Calu3 (cell line): ENCODE data around the gene APOL3. TPM values are rescaled to one million over a fixed set of nuclear protein-coding genes. Genes with fewer than 3 reads are reported as not detected.

ENCODE experiments used
- BruUV-seq: library from RNA; stranded (reverse); fragments of 400-500 nt; replicated peaks from 2 replicates; lab custom pipeline; 2021; lab: Mats Ljungman, UMichigan
- CTCF ChIA-PET: fragments of 300-600 bp; sonication (Branson Sonifier 250); formaldehyde crosslinking; loops from one replicate; lab custom pipeline; 2022; ENCODE audit warnings: antibody characterized with exemption; lab: Charles Lee
- DNase-seq: peaks from one replicate; pipeline ENCODE4 v3.0.0; 2022
- H3K27ac Mint-ChIP-seq: one replicate; pipeline ENCODE4 v1.8.0; 2022; ENCODE audit warnings: mixed read lengths; ENCODE audit not compliant: unreplicated experiment
- H3K27me3 Mint-ChIP-seq: one replicate; pipeline ENCODE4 v1.8.0; 2022; ENCODE audit warnings: mixed read lengths; ENCODE audit not compliant: unreplicated experiment
- H3K36me3 Mint-ChIP-seq: one replicate; pipeline ENCODE4 v1.8.0; 2022; ENCODE audit warnings: mild to moderate bottlenecking, moderate library complexity, mixed read lengths; ENCODE audit not compliant: insufficient read depth, unreplicated experiment
- H3K4me1 Mint-ChIP-seq: one replicate; pipeline ENCODE4 v1.8.0; 2022; ENCODE audit warnings: mild to moderate bottlenecking, low read depth, mixed read lengths; ENCODE audit not compliant: unreplicated experiment
- H3K4me3 Mint-ChIP-seq: one replicate; pipeline ENCODE4 v1.8.0; 2022; ENCODE audit warnings: mild to moderate bottlenecking, low read depth, moderate library complexity, mixed read lengths; ENCODE audit not compliant: unreplicated experiment
- H3K9me3 Mint-ChIP-seq: one replicate; pipeline ENCODE4 v1.8.0; 2022; ENCODE audit warnings: low read depth, mixed read lengths; ENCODE audit not compliant: unreplicated experiment
- CTCF ChIP-seq: fragments of 200-600 bp; IDR thresholded peaks from one replicate; pipeline ENCODE4 v1.8.0; 2022; ENCODE audit warnings: antibody characterized with exemption; ENCODE audit not compliant: unreplicated experiment
- intact Hi-C: fragments of 100-400 bp; cut with micrococcal nuclease; formaldehyde crosslinking; loops from one replicate; pipeline ENCODE4 v1.10.0; 2022; ENCODE audit not compliant: unreplicated experiment
- total RNA-seq: library from RNA; stranded (reverse); gene quantifications from 2 replicates; pipeline ENCODE4 v1.2.3, GENCODE V29; 2022

Gene APOL3
- total RNA-seq, 1 experiment from 2014 or later = 7.7 TPM

- CTCF ChIA-PET = no interaction called here
- BruUV-seq = no TSS peak
- H3K4me3 Mint-ChIP-seq = no peak overlapping the region
- H3K27me3 Mint-ChIP-seq = peaks cover 91% of the 10 kb centered on the region
- DNase-seq = no peak
- peaks cover 4% of the 10 kb centered on the region for H3K9me3 Mint-ChIP-seq
- intact Hi-C loops = no loop called here
- no peaks in the 10 kb centered on the region for H3K4me1 Mint-ChIP-seq
- H3K36me3 Mint-ChIP-seq = peaks cover 5% of the 10 kb centered on the region
- H3K27ac Mint-ChIP-seq = no peak overlapping the region
- TF ChIP-seq CTCF = no peak
These were observed 25.5 kb upstream of the APOL3 start for GRCh38 chr22:36185828-36186624.

- TF ChIP-seq CTCF = no peak
- Mint-ChIP-seq H3K27ac (no peak overlapping the region), H3K9me3 (no peaks in the 10 kb centered on the region), H3K4me3 (no peak overlapping the region), H3K36me3 (peaks cover under 1% of the 10 kb centered on the region), H3K27me3 (peaks cover 76% of the 10 kb centered on the region), H3K4me1 (no peaks in the 10 kb centered on the region)
- CTCF ChIA-PET = no interaction called here
- no peak for DNase-seq
- intact Hi-C loops = no loop called here
- BruUV-seq = no TSS peak
These were observed 24.0 kb upstream of the APOL3 start for GRCh38 chr22:36184433-36185025.

- BruUV-seq = no TSS peak
- Mint-ChIP-seq H3K4me3 (no peak overlapping the region), H3K27ac (no peak overlapping the region), H3K4me1 (no peaks in the 10 kb centered on the region), H3K27me3 (peaks cover 65% of the 10 kb centered on the region), H3K9me3 (no peaks in the 10 kb centered on the region), H3K36me3 (no peaks in the 10 kb centered on the region)
- DNase-seq = no peak
- CTCF ChIA-PET = no interaction called here
- intact Hi-C loops = no loop called here
- TF ChIP-seq CTCF = no peak
These were observed 22.9 kb upstream of the APOL3 start for GRCh38 chr22:36183446-36183845.

- no peak for TF ChIP-seq CTCF
- Mint-ChIP-seq H3K4me3 (no peak overlapping the region), H3K27ac (no peak overlapping the region), H3K36me3 (no peaks in the 10 kb centered on the region), H3K27me3 (peaks cover 59% of the 10 kb centered on the region), H3K9me3 (no peaks in the 10 kb centered on the region), H3K4me1 (no peaks in the 10 kb centered on the region)
- DNase-seq = no peak
- no TSS peak for BruUV-seq
- CTCF ChIA-PET = no interaction called here
- intact Hi-C loops = no loop called here
These were observed 22.3 kb upstream of the APOL3 start for GRCh38 chr22:36182857-36183256.
